Liver (tissue), 9 donors: Measurements from ENCODE around the gene RGS14. TPM values are rescaled to one million over a fixed set of nuclear protein-coding genes. Genes with fewer than 3 reads are reported as not detected.
A peak's percentile ranks its signal among the peaks of the same experiment; 100 is the strongest.

Experiments
- DNase-seq: peaks from one replicate; pipeline ENCODE4 v3.0.0-alpha.2; 2017; ENCODE audit warnings: low spot score
- H3K27ac ChIP-seq, 2 donors: one replicate each; pipeline ENCODE4 v1.7.0; 2013; ENCODE audit warnings: inconsistent platforms in 2 of 2, low read length in 2 of 2, control low read depth in 1 of 2, low read depth in 1 of 2, mild to moderate bottlenecking in 1 of 2
- H3K27me3 ChIP-seq, 4 donors: one replicate each; pipeline versions ENCODE4 v1.6.1 to v1.7.0; 2013; ENCODE audit warnings: low read length in 3 of 4, inconsistent platforms in 1 of 4, mild to moderate bottlenecking in 1 of 4, moderate library complexity in 1 of 4; ENCODE audit not compliant: control insufficient read depth in 4 of 4, insufficient read depth in 4 of 4
- H3K36me3 ChIP-seq, 4 donors: one replicate each; pipeline versions ENCODE4 v1.6.1 to v1.7.0; 2013; ENCODE audit warnings: low read length in 3 of 4, mild to moderate bottlenecking in 3 of 4, low read depth in 1 of 4, moderate library complexity in 1 of 4; ENCODE audit not compliant: control insufficient read depth in 4 of 4, insufficient read depth in 3 of 4
- H3K4me1 ChIP-seq, 4 donors: one replicate each; pipeline versions ENCODE4 v1.6.1 to v1.7.0; 2013; ENCODE audit warnings: low read length in 3 of 4, mild to moderate bottlenecking in 3 of 4, moderate library complexity in 1 of 4; ENCODE audit not compliant: control insufficient read depth in 4 of 4, insufficient read depth in 4 of 4
- H3K4me3 ChIP-seq, 3 donors: one replicate each; pipeline versions ENCODE4 v1.6.1 to v1.7.0; 2013; ENCODE audit warnings: low read length in 3 of 3, control low read depth in 1 of 3, low read depth in 1 of 3, mild to moderate bottlenecking in 1 of 3
- H3K9ac ChIP-seq, 2 donors: one replicate each; pipeline ENCODE4 v1.7.0; 2013; ENCODE audit warnings: low read length in 2 of 2, mild to moderate bottlenecking in 2 of 2, moderate library complexity in 2 of 2, control low read depth in 1 of 2, low read depth in 1 of 2
- H3K9me3 ChIP-seq, 4 donors: one replicate each; pipeline versions ENCODE4 v1.6.1 to v1.7.0; 2013; ENCODE audit warnings: low read length in 3 of 4; ENCODE audit not compliant: control insufficient read depth in 4 of 4
- ATF3 ChIP-seq: IDR thresholded peaks from 2 replicates; pipeline ENCODE4 v1.6.1; 2016; ENCODE audit warnings: antibody characterized with exemption
- CTCF ChIP-seq: fragments of 150-350 bp; IDR thresholded peaks from 2 replicates; pipeline ENCODE4 v1.5.1; 2017; ENCODE audit warnings: improper control_type of control experiment, low read depth, low read length; ENCODE audit not compliant: missing input control
- FOXA2 ChIP-seq: IDR thresholded peaks from 2 replicates; pipeline ENCODE4 v1.6.1; 2016; ENCODE audit warnings: antibody characterized with exemption
- GABPA ChIP-seq, 2 donors: IDR thresholded peaks in 1 of 2; conservative IDR thresholded peaks in 1 of 2; 2 replicates each; pipeline ENCODE4 v1.6.1; 2016; ENCODE audit warnings: antibody characterized with exemption in 2 of 2, mild to moderate bottlenecking in 1 of 2, moderate library complexity in 1 of 2
- HNF4A ChIP-seq, 2 donors: conservative IDR thresholded peaks; 2 replicates each; pipeline ENCODE4 v1.6.1; 2016; ENCODE audit warnings: antibody characterized with exemption in 2 of 2, mild to moderate bottlenecking in 2 of 2
- HNF4G ChIP-seq: IDR thresholded peaks from 2 replicates; pipeline ENCODE4 v1.6.1; 2016; ENCODE audit warnings: antibody characterized with exemption
- MAX ChIP-seq: IDR thresholded peaks from 2 replicates; pipeline ENCODE4 v1.6.1; 2016; ENCODE audit warnings: antibody characterized with exemption
- NR2F2 ChIP-seq: IDR thresholded peaks from 2 replicates; pipeline ENCODE4 v1.6.1; 2016; ENCODE audit warnings: antibody characterized with exemption
- RAD21 ChIP-seq, 2 donors: IDR thresholded peaks; 2 replicates each; pipeline ENCODE4 v1.6.1; 2016; ENCODE audit warnings: antibody characterized with exemption in 2 of 2, mild to moderate bottlenecking in 2 of 2
- REST ChIP-seq: IDR thresholded peaks from 2 replicates; pipeline ENCODE4 v1.6.1; 2016; ENCODE audit warnings: antibody characterized with exemption, mild to moderate bottlenecking
- SP1 ChIP-seq: IDR thresholded peaks from 2 replicates; pipeline ENCODE4 v1.6.1; 2018; ENCODE audit warnings: antibody characterized with exemption, mild to moderate bottlenecking
- TAF1 ChIP-seq: conservative IDR thresholded peaks from 2 replicates; pipeline ENCODE4 v1.6.1; 2016; ENCODE audit warnings: antibody characterized with exemption, mild to moderate bottlenecking
- YY1 ChIP-seq: IDR thresholded peaks from 2 replicates; pipeline ENCODE4 v1.6.1; 2016; ENCODE audit warnings: antibody characterized with exemption, mild to moderate bottlenecking
- ZBTB33 ChIP-seq: IDR thresholded peaks from 2 replicates; pipeline ENCODE4 v1.6.1; 2016; ENCODE audit warnings: antibody characterized with exemption
- WGBS: extraction: QIAGEN DNeasy Blood & Tissue Kit; methylation state at CpG from one replicate; pipeline ENCODE4 v1.1.7; 2013; 5-methylcytosine and 5-hydroxymethylcytosine counted together
- polyA plus RNA-seq, 2 donors: library from polyadenylated mRNA; stranded (reverse) in 1 of 2; unstranded in 1 of 2; fragments of 200-250 nt in 1 of 2; fragments of >200 nt in 1 of 2; fragmentation: Nextera tagmentation in 1 of 2; extraction: Ambion mirVana in 1 of 2; gene quantifications; one replicate each; pipeline versions ENCODE4 v1.2.1 to v1.2.3, GENCODE V29; 2013 to 2015
- total RNA-seq, 2 donors: library from RNA; depleted of rRNA; stranded (reverse); fragments of >200 nt; gene quantifications; one replicate each; pipeline ENCODE4 v1.2.3, GENCODE V29; 2014
- donor health status: healthy.
- donor health status: healthy.
- donor health status: healthy.
- donor health status: healthy.
- donor health status: healthy.

Gene RGS14
- total and polyA plus RNA-seq, 4 donors, result 10.2 to 53.8 (median 33.3) TPM

DNA sequence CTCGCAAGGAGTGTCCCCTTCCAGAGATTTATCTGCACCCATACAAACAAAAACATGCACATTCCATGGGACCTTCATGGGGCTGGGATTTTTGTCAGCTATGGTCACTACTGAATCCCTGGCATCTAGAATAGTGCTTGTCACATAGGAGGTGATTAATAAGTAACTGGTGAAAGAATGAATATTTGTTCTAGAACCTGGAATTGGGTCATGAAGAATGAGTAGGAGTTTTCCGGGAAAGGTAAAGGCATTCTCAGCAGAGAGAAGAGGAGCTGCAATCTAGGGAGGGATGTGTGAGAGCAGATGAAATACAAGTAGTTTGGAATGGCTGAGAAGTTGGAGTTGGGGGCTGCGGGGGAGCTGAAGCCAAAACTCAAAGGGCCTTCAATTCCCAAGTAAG lies 3.5 kb upstream of the RGS14 start (continued):
- peak; percentile 86 for TF ChIP-seq REST
- peak; percentile 31 for TF ChIP-seq TAF1
- no peak for TF ChIP-seq CTCF
- no peak for TF ChIP-seq NR2F2
- TF ChIP-seq FOXA2, result no peak

- H3K27me3 ChIP-seq, result no peaks in the 10 kb centered on the region
- peaks cover 22 to 75% (median 60%) of the 10 kb centered on the region in 4 donors for H3K4me1 ChIP-seq
- 70% methylated on average over 3 of the region's 3 CpGs for WGBS
- H3K4me3 ChIP-seq, result peak overlapping the region in 2 of 3 donors; percentile 1 to 30
- no peak for TF ChIP-seq MAX
- TF ChIP-seq ATF3, result no peak
- TF ChIP-seq TAF1, result no peak
- TF ChIP-seq HNF4G, result no peak
- TF ChIP-seq GABPA (IDR thresholded peaks at IDR 0.05 in 1 of 2, conservative IDR thresholded peaks at IDR 0.05 in 1 of 2), result no peak
- no peak for TF ChIP-seq FOXA2
- TF ChIP-seq ZBTB33, result no peak
- TF ChIP-seq HNF4A (conservative IDR thresholded peaks at IDR 0.05), result no peak
- no peak for TF ChIP-seq REST
- TF ChIP-seq YY1, result no peak
- TF ChIP-seq RAD21 (IDR thresholded peaks at IDR 0.05), result no peak
- TF ChIP-seq SP1, result no peak
- DNase-seq, result no peak
- H3K9me3 ChIP-seq, result no peaks in the 10 kb centered on the region
- peaks cover 0 to 2% (median 0%) of the 10 kb centered on the region in 4 donors for H3K36me3 ChIP-seq
- H3K27ac ChIP-seq, result peak overlapping the region; percentile 81 to 93
- H3K9ac ChIP-seq, result peak overlapping the region; percentile 1 to 27
Observed at GRCh38 chr5:177354711-177355110, 3.0 kb upstream of the RGS14 start.
